Activated T-cell treated with anti-CD3 and anti-CD28 coated beads for 1 hour (primary cell): ENCODE measurements around the gene SNAPC4.

Experiments used
- DNase-seq: peaks from one replicate; pipeline ENCODE4 v3.0.0-alpha.2; 2020; ENCODE audit warnings: low read depth

Gene SNAPC4

GRCh38 chr9:136400038-136400834 is at the start of gene SNAPC4:
TSS of gene SNAPC4 (minus strand) at chr9:136400170. CDS start at chr9:136398428, 1,742 bp downstream.
- DNase-seq: peak; percentile 82

DNA sequence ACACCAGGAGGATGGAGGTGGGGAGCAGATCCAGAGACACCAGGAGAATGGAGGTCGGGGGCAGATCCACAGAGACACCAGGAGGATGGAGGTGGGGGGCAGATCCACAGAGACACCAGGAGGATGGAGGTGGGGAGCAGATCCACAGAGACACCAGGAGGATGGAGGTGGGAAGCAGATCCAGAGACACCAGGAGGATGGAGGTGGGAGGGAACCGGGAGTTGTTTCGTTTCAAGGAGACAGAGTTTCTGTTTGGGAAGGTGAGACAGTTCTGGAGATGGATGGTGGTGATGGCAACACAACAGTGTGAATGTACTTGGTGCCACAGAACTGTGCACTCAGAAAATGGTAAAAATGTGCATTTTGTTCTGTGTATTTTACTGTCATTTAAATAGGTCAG is 48.7 kb upstream of the SNAPC4 start:
- no peak for DNase-seq

- no peak for DNase-seq
Measured at GRCh38 chr9:136447173-136447778, 47.3 kb upstream of the SNAPC4 start.

- no peak for DNase-seq
Measured at GRCh38 chr9:136445799-136446198, 45.8 kb upstream of the SNAPC4 start.

DNA sequence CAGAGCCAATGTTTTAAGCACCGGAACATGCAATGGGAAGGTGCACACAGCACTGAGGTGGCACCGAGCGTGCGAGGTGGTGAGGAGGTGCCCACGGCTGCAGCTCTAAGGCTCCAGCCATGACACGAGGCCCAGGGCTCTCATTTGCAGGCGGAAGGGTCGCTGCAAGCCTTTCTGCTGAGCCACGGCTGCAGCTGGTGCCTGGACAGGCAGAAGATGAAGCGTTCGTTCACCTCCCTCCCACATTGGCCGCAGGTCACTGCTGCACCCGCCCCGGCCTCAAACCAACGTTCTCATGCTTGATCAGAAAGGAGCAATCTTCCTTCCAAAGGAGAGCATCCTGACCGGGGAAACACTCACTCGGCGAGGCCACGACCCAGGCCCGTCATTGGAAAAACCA is 44.1 kb upstream of the SNAPC4 start:
- no peak for DNase-seq

DNA sequence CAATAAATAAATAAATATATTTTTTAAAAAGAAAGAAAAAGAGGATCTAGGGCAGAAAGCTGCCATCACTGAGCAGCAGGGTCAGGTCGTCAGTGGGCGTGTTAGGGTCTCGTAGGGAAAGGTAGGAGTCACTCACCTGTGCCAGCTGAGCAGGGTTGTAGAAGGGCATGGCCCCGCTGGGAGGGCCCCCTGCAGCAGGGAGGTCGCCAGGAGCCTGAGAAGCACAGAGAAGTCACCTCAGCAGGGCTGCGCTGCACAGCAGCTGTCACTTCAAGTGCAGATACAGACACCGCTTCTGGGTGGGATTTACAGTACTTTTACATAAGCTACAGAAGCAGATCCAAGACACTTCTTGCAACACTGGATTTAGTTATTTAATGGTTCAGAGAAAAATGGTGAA is 43.7 kb upstream of the SNAPC4 start:
- no peak for DNase-seq

- no peak for DNase-seq
Measured at GRCh38 chr9:136443087-136443486, 43.1 kb upstream of the SNAPC4 start.

DNA sequence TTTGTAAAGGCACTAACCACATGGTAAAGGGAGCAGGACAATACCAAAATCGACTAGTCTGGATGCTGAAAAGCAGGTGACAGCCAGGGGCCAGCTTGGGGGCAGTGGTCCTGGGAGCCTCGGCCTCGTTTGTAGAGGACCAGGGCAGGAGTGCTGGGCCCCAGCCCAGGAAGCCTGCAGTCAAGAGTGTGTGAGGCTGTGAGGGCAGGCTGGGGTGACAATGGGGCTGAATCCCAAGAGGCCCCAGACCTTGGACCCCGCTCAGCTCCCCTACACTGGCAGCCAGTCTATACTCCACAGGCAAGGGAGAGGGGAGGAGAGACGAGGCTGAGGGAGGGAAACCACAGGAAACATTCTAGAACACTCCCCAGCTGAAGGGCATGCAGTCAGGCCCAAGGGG is 42.3 kb upstream of the SNAPC4 start:
- DNase-seq: no peak

DNA sequence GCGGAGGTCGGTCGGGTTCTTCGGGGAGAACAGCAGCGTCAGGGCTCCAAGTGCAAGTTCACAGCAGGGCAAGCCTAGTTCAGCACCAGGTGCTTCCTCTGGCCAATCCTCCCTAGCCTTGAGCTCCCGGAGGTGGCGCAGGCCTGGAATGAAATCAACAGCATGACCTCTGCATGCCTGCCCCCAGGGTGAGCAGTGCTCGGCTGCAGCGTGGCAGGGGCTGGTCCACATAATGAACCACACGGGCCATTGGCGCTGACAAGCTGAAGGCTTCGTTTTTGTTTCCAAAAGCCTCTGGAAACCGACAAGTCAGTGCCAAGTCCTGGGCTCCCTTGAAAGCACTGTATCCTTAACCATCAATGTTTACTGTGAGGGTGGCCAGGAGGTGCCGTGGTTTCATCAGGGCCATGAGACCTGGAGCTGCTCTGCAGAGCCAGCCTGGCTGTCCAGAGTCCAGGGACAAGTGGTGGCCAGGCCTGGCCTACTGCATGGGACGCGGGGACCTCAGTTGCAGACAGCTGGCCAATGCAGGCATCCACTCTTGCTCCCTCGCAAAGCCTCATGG is 41.8 kb upstream of the SNAPC4 start:
- no peak for DNase-seq

DNA sequence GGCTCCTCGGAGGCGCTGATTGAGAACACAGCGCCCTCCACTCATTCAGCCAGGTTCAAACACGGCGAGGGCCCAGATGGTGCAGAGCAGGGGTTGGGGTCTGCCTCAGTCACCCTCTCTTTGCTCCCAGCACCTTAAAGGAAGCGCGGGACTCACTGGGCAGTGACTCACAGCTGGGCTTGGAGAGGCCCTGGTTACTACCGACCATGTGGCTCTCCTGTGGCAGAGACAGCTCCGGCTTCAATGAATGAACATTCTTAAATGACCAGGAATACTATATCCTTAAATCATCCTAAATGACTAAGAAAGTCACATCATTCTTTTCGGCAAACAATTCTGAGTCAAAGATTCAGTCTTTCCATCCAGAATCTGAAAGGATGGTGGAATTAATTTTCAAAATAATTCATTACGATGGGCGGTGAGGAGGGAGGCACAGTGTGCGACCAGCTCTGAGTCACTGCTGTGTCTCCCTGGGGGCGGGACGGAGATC is 41.3 kb upstream of the SNAPC4 start:
- no peak for DNase-seq

DNA sequence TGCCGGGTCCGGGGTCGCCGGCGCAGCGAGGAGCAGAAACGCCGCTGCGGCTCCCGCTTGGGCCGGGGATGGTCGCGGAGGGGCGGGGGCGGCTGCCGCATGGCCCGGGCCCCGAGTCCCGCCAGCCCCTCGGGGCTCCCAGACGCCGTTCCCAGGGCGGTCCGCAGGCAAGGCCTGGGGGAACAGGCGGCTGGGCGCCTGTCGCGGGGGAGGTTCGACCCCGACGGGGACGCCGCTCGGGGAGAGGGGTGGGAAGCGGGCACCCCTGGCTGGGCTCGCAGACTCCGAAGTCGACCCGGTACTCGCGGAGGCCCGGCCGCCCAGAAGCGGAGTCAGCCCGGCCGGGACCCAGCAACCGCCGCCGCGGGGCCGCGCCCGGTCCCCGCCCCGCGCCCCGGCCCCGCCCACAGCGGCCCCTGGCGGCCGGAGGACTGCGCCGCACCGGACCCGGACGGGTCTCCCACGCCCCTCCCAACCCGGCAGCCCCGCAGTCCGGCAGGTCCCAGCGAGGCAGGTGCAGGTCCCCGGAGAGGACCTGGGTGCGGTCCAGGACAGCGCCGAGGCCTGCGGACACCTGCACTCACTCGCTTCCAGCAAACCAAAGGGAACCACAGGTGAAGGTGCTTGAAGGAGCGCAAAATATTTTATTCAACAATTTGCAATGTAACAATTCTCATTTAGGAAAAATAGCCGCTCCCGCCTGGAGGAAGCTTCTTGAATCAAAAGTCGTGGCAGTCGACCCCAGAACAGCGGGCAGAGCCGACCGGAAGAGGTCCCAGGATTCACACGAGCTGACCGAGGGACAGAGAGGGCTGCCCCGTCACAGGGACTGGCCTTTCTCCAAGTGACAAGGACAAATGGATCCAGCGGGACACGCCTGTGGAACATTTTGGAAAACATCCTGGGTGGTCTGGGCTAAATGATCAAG is 39.8 kb upstream of the SNAPC4 start, which contains the start of gene INPP5E:
Gene INPP5E, minus strand, starts transcription at position 365 of the 928 bp plus-strand sequence. CDS start 426 bp downstream, outside the sequence.
- peak; percentile 83 for DNase-seq

- peak; percentile 45 for DNase-seq
Measured at GRCh38 chr9:136438548-136439480, 38.8 kb upstream of the SNAPC4 start.

DNA sequence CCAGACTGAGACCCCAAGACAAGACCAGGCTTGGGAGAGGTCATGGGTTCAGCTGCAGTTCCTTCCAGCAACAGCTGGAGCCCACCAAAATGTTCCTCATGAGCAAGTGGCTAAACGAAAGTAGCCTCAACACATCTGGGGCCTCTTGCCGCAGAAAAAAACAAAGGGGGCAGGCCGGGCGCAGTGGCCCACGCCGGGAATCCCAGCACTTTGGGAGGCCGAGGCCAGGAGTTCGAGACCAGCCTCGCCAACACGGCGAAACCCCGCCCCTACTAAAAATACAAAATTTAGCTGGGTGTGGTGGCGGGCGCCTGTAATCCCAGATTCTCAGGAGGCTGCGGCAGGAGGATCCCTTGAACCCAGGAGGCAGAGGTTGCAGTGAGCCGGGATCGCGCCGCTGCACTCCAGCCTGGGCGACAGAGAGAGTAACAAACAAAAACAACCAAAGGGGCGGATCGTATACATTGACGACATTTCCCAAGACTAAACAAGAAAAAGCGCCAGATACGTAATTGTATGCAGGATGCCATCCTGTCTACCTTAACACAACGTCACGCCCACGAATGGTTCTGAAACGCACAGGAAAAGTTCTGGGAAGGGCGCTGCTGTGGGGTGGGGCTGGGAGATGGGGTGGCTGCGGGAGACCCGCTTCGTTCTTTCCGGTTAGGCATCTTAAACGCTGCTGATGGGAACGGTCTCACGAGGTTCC is 38.0 kb upstream of the SNAPC4 start:
- DNase-seq: no peak

DNA sequence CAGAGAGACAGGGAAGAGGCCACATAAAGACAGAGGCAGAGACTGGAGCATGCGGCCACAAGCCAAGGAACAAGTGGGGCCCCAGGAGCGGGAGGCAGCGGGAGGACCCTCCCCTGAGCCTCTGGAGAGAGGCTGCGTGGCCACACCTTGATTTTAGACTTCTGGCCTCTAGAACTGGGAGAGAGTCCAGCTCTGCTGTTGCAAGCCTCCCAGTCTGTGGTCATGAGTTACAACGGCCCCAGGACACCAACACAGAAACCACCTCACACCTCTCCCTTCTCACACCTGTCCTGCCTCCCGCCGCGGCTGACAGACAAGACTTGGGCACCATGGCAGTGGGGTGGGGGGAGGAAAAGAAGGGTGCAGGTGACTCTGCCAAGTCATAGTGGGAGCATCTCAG is 37.5 kb upstream of the SNAPC4 start:
- no peak for DNase-seq

DNA sequence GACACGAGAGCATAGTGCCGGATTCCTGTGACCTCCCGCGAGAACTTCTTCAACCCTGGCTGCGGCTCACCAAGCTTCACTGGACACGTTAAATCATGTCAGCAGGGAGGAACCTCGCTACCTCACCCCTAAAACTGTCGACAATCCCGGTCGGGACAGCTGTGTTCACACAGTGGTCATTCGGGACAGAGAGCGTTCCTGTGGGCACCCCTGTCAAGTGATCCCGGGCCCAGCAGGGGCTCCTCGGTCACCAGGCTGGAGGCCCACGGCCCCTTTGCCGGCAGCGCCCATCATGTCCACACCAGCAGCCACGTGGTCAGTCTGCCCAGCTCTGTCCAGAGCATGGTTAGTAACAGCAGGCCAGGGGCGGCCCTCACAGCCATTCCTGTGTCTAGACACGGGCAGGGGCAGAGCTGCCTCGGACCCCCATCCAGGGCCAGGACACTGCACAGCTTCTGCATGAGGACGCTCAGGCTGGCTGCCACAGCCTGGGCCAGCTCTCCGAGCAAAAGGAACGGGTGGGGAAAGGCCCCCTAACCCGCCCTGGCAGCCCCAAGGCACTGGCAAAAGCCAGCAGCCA is 36.2 kb upstream of the SNAPC4 start:
- no peak for DNase-seq

DNA sequence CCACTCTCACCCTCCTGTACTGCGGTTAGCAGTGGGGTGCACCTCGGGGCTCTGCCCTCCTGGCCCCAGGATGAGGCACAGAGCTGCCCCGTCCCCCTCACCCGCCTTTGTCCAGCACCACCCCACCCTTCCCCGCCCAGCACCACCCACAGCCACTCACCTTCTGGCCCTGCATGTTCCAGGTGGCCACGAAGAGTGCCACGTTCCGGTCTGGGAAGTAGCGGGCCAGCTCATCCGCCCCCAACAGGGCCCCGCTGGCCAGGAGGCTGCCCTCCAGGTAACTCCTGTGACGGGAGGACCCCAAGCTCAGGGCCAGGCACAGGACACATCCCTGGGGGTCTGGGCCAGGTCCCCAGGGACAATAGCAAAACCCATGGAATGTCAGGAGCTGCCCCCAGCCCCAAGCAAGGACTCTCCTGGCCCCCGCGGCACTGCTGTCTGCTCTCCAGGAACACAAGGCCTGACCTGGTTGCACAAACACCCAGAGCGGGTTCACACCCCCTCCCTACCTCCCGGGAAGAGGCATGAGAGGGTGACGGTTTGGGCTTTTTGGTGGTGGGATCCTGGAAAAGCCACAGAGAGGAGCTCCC is 34.7 kb upstream of the SNAPC4 start:
- no peak for DNase-seq

DNA sequence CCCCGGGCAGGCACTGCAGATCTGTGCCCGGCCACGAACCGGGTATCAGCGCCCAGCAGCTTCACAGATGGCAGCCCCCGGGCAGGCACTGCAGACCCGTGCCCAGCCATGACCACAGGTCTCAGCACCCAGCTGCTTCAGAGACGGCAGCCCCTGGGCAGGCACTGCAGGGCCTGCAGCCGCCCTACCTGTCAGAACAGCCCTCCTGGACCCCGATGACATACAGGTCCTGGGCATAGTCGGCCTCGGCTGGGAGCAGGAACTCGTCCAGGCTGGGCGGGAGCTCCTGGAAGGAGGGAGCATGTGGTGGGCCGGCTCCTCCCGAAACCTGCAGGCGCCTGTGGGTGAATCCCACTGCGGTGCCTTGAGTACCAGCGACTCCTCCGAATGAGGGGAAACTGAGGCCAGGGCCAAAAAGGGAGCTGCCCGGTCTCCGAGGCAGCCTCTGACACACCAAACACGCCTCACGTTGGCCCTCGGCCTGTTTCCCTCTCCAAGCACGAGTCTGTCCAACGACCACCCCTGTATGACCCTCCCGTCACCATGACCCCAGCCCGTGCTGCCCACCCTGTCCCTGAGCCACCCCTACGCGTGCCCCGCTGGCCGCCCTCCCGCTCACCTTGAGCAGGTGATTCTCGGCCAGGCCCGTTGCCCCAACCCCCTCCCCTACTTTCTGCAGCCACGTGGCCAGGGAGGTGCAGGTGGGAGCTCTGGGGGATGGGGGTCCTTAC is 34.0 kb upstream of the SNAPC4 start:
- DNase-seq: no peak

DNA sequence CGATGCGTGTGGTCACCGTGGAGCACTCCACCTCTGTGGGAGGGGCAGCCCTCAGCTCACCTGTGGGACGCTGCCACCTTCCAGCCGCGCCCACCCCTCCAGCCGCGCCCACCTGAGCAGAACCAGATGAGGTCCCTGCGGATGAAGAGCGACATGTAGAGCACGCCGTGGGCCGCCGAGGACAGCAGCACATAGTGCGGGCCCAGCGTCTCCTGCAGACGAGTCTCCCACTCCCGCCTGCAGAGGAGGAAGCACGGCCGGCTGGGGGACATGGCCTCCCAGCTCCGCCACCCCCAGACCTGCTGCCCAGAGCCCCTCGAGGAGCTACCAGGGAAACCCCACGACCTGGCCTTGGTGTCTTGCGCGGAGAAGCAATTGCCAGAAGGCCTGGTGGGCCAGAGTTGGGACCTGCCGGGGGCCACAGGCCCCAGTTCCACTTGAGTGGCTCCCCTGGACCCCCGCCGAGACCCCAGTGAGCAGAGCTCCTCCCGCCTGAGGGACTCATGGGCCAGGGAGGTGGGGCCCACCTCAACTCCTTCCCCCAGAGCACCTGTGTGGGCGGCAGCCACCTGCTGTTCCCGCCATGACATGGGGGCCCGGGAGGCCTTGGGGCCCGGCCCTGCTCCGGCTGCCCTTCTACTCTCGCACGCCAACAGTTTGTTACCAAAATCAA is 33.2 kb upstream of the SNAPC4 start:
- no peak for DNase-seq
